ENCODE results near the gene ZFPM1.
"Not testable (repeated sequence)": the region's sequence is repeated elsewhere in the genome, so short reads cannot be mapped to it uniquely, and the experiment has no call there.

ZFPM1 gene

DNA sequence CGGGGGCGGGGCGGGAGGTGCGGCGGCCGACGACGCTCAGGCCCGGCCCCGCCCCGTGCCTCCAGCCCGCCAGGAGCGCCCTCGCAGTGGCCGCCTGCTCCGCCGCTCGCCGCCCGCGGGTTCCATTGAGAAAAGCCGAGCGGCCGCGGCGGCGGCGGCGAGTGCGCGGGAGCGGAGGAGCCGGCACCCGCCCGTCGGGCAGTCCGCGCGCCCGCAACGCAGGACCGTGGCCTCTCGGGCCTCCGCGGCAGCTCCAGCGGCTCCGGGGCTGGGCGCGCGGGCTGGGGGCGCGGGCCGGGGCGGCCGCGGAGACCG is at the start of gene ZFPM1:
TSS of gene ZFPM1 (plus strand) at position 64 of the 315 bp plus-strand sequence. CDS start 359 bp downstream, outside the sequence.
- DNase-seq (ENCODE audit: low read depth), result no peak

DNA sequence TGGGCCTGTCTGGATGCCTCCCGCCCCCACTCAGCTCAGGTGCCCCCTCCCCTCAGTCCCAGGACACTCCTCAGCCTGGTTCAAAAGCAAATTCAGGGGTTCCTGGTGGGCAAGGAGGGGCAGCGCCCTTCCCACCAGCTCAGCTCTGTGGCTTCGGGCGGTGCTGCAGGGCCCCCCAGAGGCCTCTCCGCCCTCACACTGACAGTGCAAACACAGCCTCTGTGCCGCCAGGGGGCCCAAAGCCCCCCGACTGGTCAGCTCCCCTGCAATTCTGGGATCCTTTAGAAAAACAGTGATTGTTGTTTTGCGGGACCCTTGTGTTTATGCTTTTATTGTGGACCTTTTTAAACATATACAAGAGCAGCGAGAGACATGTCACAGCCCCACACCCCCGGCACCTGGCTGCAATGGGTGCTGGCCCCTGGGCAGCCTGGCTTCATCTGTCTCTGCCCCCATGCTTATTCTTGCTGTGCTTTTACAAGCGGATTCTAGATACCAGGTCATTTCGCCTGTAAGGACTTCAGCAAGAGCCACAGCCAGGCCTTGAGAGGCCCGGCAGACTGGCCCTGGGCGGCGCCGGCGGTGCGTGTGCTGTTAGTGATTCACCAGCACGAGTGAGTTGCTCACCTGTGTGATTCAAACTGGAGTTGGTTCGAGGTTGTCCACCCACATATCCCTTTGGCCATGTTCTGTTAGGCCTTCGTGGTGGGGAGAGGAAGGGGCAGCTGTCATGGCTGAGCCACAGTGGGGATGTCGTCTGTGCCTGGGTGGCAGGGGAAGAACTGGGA is 49.1 kb upstream of the ZFPM1 start:
- no peak for DNase-seq (ENCODE audit: low read depth)

DNA sequence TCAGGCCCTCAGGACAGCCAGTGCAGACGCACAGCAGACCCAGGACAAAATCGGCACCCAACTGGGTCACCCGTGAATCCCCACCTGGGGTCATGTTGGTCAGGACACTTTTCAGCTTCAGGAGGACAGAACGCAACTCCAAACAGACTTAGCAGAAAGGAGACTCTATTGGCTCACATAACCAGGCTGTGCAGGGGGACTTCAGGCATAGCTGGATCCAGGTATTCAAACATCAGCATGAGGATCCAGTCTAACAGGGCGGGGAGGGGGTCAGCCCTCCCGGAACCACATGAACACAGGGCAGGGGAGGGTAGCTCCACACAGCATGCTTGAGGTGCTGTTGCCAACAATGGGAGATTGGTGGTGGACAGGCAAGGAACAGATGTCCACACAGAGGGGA is 48.3 kb upstream of the ZFPM1 start:
- no peak for DNase-seq (ENCODE audit: low read depth)

DNA sequence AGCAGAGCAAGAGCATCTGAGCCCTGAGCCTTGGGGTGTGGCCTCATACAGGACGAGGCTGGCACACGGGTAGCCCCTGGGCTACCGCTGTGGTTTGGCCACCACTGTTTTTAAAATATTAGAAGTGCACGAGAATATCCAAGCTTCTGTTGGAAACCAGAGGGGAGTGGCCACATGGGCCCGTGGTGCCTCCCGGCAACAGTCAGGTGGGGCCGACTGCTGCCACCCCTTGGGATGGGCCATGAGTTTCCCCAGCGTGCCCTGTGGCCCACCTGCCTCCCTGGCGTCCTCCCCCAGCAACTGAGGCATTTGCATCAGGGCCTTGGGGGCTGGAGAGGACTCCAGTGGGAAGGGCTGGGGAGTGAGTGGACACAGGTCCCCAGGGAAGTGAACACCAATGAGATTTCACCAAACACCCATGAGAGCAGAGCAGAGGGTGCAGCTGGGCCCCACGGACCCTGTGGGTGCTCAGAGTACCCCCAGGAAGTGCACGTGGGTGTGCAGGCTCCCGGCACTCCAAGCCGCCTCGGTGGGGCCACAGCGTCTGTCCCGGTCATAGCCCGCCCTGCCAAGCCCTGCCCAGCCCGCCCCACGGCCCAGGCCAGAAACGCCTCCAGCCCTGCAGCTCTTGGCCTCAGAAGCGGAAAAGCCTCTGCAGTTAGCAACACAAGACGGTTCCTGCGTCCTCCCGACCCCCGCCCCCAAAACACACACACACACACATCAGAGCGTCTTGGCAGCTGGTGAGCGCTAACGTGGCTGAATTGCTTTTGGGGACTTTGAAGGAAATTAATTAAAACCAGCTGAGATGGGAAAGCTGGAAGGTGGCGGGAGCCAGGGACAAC is 47.6 kb upstream of the ZFPM1 start:
- no peak for DNase-seq (ENCODE audit: low read depth)

DNA sequence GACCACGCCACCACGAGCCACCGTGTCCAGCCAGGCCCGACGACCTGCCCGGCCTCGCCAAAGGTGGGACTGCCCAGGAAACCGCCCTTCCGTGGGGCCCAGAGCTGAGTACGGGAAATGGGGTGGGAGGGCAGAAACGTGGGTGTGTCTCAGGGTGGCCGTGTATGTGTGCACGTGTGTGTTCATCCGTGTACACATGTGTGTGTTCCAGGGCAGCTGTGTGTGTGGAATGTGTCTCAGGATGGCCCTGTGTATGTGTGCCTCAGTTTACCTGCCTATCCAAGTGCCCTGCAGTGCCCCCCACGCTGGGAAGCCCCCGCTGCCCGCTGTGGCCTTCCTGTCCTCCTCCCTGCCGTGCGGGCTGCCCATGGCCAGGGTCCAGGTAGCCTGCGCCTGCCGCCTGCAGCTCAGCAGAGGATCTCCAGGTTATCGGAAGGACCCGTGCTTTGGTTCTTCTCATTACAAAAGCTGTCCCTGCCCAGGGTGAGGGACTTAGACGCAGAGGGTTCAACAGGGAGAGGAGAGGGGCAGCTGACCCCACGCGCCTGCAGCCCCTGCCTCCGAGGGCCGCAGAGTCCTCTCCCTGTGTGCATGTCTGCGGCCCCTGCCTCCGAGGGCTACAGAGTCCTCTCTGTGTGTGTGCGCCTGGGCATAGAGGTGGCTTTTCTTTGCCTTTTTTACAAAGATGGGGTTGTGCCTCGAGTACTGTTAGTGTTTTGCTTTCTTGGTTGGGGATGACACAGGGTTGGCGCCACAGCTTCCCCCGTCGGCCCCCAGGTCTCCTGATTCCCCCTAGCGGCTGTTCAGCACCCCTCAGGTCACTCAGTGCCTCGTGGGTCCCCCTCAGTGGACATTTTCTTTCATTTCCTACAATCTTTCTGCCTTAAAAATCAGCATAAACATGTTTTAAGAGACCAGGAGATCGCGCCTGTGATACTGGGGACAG is 46.7 kb upstream of the ZFPM1 start:
- no peak for DNase-seq (ENCODE audit: low read depth)

DNA sequence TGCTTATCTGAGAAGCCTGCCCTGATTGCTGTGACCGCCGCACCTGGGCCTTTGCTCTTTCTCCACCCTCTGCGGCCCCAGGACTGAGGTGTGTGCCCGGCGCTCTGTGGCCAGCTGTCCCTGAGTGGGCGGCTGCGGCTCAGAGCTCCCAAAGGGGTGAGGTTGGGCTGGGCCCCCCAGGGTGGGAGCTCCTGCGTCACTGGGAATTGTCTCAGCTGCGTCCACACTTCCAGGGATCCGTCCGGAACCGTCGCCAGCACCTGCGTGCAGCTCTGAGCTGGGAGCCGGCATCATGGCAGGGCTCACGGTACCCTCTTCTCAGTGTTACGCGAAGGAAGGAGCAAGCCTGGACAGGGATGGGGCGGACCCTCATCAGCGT is 46.0 kb upstream of the ZFPM1 start:
- no peak for DNase-seq (ENCODE audit: low read depth)

DNA sequence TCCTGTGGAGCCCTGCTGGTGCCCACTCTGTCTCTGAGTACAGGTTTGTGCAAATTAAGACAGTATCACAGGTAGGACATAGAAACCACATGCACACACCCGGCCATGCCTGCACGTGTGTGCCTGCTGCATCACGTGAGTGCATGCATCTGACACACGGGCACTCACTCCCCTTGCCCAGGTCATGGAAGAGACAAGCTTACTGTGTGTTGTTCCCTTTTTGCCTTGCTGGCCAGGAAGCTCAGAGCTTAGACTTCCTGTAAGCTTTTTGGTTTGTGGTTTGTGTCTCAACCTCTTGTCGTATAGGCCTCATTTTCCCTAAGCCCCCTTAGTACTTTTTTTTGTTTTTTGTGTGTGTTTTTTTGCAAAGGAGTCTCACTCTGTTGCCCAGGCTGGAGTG is 45.3 kb upstream of the ZFPM1 start:
- DNase-seq (ENCODE audit: low read depth), result no peak

DNA sequence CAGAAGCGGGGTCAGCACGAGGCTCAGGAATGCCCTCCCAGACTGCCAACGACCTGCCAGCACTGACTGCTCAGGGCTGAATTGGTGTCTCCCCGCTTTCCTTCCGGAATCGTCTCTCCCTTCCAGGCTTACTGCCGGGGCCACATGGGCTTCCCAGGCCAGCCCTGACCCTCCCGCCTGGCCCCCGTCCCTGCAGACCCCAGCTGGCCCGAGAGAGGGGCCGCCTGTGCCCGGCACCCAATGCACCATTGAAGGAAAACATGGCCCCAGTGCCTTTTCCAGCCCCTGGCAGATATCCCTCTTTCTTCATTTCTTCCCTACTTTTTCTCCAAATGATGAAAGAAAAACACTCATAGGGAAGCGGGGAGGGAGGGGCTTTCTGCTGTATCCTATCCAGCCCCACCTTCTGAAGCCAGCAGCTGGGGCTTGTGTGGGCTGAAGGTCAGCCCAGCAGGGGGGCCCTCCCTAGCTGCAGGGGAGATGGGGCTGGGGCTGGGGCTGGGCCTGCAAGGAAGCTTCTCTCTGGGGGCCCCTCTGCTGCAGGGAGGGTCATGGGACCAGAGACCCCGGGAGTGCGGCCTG is 44.4 kb upstream of the ZFPM1 start:
- DNase-seq (ENCODE audit: low read depth), result no peak

DNA sequence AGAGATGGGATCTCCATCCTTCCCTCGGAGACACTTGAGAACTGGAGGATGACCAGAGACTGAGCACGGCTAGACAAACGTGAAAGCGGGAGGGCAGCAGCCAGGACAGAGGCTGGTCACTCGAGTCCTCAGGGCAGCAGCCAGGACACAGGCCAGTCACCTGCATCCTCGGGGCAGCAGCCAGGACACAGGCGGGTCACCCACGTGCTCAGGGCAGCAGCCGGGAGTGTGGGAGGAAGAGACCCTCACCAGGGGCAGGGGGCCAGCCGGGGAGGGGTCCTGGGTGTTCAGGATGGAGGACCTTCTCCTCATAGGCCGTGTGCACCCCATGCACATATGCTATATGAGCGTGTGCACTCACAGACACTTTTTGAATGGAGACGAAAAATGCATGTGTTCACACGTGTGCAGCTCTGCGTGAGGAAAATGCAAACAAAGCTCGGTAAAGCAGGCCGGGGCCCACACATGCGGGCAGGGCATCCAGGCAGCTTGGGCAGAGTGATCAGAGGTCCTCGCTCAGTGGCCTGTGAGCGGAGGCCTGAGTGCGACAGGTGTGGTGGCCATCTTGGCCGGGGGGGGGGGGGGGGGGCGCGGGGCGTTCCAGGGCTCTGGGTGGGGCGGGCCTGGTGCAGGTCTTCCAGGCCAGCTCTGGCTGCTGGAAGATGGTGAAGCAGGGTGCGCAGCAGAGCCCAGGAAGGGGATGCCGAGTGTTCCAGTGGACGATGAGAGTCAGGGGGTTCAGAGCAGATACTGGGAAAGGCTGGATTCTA is 43.6 kb upstream of the ZFPM1 start:
- DNase-seq (ENCODE audit: low read depth), result no peak

DNA sequence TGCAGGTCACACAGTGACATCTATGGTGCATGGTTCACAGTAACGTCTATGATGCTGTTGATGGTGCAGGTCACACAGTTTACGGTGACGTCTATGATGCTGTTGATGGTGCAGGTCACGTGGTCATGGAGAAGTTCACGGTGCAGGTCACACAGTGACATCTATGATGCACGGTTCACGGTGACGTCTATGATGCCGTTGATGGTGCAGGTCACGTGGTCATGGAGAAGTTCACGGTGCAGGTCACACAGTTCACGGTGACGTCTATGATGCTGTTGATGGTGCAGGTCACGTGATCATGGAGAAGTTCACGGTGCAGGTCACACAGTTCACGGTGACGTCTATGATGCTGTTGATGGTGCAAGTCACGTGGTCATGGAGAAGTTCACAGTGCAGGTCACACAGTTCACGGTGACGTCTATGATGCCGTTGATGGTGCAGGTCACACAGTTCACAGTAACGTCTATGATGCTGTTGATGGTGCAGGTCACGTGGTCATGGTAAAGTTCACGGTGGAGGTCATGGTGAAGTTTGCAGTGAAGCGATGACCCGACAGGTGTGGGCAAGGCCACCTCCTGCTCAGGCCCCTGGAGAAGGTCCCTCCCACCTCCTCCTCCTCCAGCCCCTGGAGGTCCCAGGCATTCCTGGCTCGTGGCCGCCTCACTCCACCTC is 42.6 kb upstream of the ZFPM1 start:
- DNase-seq (ENCODE audit: low read depth), result not testable (repeated sequence)

DNA sequence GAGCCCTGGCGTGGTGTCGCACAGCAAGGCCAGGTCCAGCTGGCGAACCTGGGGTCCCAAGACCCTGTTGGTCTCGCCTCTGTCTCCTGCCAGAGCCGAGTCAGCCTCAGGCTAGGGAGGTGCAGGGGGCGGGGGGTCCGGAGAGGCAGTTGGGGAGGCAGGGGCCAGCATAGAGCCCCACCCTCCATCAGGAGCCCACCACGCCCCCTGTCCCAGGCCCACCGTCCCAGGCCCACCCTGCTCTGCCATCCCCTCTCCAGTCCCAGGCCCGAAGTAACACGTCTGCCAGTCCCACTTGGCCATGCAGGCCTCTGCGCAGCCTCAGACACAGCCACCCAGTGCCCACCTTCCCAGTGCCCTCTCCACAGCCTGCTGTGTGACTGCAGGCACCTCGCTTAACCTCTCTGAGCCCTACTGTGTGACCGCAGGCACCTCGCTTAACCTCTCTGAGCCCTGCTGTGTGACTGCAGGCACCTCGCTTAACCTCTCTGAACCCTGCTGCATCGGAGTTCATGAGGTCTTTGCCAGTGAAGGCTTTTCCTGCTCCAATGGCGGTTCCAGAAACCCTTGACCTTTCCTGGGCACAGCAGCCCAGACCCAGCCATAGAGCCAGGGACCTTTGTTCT is 41.0 kb upstream of the ZFPM1 start:
- no peak for DNase-seq (ENCODE audit: low read depth)

DNA sequence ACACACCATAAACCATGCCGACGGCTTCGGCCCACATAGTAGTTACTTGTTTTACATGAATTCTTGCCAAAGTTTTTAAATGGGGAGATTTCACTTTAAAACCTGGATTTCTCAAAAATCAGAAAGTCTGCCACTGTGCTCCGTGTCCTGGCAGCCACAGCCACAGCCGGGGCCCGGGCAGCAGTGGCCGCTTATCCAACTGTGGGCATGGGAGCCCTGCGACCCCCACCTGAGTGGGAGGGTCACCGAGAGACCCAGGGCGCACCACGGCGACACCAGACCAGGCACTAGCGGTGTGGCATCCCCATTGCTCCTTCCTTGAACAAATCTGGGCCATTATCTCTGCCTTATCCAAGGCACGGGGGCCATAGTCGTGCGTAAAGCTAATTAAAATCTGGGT is 40.3 kb upstream of the ZFPM1 start:
- DNase-seq (ENCODE audit: low read depth), result no peak

DNA sequence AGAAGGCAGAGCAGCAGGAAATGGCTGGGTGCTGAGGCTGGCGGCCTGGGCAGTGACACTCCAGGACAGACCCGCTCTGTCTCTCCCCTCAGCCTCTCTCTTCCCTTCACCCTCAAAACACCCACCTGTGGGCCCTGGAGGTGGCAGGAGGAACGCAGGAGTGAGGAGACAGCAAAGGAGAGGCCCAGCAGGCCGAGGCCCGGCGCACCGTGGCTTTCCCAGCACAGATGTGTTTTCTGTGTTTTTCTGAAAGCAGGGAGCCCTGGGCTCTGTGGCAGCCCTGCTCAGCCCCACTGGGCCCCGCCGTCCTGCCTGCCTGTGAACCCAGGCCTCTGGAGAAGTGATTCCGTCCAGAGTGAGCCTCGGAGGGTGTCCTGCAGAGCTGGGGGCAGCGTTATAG is 39.8 kb upstream of the ZFPM1 start:
- no peak for DNase-seq (ENCODE audit: low read depth)

DNA sequence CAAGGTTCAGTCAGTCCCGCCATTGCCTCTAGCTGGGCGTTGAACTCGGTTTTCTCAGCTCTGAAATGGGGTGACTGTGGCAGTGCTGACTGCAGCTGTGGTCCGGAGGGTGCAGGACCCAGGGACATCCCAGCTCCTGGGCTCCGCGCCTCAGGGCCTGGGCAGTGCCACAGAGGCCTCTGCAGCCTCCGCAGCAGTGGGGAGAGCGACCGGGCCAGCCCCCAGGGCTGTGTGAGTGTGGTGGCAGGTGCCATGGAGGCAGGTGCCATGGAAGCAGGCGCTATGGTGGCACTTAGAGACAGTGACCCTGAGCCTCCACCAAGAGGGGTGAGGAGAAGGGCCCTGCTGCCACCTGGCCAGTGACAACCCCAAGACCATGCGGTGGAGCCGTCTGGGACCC is 39.4 kb upstream of the ZFPM1 start:
- DNase-seq (ENCODE audit: low read depth), result no peak

DNA sequence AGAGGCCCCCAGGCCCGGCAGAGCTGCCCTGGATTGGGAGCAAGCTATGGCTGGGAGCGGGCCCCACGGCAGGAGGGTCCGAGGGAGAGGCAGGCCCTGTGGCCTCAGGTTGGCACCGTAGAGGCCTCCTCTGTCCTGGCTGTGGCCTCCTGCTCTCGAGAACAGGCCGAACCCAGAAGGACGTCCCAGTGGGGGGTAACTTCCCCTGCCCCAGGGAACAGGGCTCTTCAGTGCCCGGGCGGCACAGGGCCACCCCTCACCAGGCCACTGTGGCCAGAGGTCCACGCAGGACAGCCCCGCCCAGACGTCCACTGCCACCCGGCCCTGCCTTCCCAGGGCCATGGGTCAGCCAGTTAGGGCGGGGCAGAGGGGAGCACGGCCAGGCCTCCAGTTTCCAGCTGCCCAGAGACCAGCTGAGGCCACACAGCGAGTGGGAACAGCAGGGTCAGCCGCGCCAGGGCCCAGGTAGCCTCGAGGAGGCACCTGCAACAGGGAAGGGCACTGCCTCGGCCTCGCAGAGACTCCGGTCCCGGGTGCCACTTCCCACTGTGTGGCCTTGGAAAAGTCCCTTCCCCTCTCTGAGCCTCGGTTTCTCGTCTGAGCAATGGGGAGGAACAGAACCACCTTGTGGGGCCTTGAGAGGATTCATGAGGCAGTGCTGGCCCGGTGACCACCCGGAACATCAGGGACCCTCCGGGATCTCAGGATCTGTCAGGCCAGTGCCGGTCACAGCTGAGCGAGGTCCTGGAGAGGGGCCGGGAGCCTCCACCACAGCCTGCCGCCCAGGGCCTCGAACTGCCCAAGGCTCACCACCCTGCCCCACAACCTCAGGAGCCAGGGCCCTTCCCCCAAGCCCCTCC is 38.3 kb upstream of the ZFPM1 start:
- DNase-seq (ENCODE audit: low read depth), result no peak

DNA sequence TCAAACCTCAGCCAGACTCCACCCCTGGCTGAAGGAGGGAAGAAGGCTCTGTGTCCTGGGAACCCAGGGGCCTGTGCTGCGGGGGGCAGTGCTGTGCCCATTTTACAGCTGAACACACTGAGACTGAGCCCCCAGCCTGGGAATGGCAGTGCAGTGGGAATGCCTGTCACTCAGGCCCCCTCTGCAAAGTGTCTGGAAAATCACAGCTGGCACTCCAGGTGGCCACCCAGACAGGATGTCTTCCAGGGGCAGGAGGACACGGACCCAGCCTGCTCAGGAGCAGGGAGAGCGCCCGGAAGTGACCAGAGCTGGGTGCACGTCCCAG is 37.7 kb upstream of the ZFPM1 start:
- DNase-seq (ENCODE audit: low read depth), result no peak

DNA sequence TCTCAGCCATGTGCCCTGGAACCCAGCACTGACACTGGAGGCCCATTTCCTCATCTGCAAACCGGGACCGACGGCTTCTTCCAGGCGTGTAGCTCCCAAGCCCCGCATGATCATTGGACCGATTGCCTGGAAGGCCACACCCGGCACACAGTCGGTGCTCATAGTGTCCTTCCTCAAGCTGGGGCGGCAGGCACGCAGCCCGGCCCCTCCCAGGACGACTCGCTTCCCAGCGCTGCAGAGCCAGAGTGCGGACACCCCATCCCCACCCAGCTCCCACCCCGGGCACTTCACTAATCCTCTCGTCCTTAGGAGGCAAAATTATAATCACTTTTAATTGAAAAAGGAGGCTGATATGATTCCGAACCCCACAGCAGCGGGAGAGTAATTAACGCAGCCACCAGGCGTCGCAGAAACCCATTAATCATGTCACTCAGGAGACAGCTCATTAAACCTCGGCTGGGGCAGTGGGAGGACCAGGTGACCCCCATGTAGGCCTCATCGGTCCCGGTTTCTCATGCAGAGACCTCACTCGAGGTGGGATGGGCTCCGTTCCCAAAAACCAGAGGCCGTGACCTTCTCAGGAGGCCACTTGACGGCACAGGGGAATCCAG is 37.3 kb upstream of the ZFPM1 start:
- no peak for DNase-seq (ENCODE audit: low read depth)

DNA sequence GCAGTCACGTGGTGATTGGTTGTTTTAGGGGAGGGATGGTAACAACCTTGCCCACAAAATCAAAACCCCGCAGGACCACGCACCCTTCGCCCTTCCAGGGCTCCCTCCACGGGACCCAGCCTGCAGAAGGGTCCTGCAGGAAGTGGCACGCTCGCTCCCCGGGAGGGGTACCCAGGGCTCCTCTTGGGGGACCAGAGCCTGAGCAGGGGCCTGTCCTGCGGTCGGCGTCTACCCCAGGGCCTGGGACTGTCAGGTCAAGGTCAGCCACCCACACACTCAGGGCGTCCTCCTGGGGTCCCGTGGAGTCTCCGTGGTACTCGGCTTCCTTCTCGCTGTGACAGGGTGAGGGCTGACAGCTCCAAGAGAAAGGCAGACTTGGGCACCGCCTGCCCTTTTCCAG is 36.4 kb upstream of the ZFPM1 start:
- DNase-seq (ENCODE audit: low read depth), result no peak
